Loucy (cell line): Measurements from ENCODE around the gene GRID1.

ENCODE experiments used
- H2AFZ ChIP-seq: fragments of 200-600 bp; sonication (generic); 2 replicates; pipeline ENCODE4 v1.6.0; 2016; ENCODE audit warnings: antibody characterized with exemption, mild to moderate bottlenecking, low read length, moderate library complexity
- H3F3A ChIP-seq: fragments of 200-600 bp; 2 replicates; pipeline ENCODE4 v1.6.0; 2016; ENCODE audit warnings: antibody characterized with exemption, low read depth, mild to moderate bottlenecking
- H3K27me3 ChIP-seq: fragments of 200-600 bp; sonication (generic); 2 replicates; pipeline ENCODE4 v1.6.1; 2014; ENCODE audit warnings: low read length, mild to moderate bottlenecking; ENCODE audit not compliant: insufficient read depth, poor library complexity, severe bottlenecking
- H3K36me3 ChIP-seq: fragments of 200-600 bp; sonication (generic); 2 replicates; pipeline ENCODE4 v1.6.1; 2016; ENCODE audit warnings: low read length; ENCODE audit not compliant: insufficient read depth
- H3K4me1 ChIP-seq: fragments of 200-600 bp; sonication (generic); 2 replicates; pipeline ENCODE4 v1.5.1; 2014; ENCODE audit warnings: low read length, mild to moderate bottlenecking; ENCODE audit not compliant: insufficient read depth, poor library complexity, severe bottlenecking
- H3K4me2 ChIP-seq: fragments of 200-600 bp; sonication (generic); 2 replicates; pipeline ENCODE4 v1.6.0; 2014; ENCODE audit warnings: antibody characterized with exemption, low read length, low read depth, mild to moderate bottlenecking; ENCODE audit not compliant: poor library complexity, severe bottlenecking
- H3K4me3 ChIP-seq: fragments of 200-600 bp; sonication (generic); 2 replicates; pipeline ENCODE4 v1.5.1; 2014; ENCODE audit warnings: low read length, mild to moderate bottlenecking, mixed read lengths; ENCODE audit not compliant: poor library complexity, severe bottlenecking
- H3K79me2 ChIP-seq: fragments of 200-600 bp; sonication (generic); 2 replicates; pipeline ENCODE4 v1.6.1; 2014; ENCODE audit warnings: low read length; ENCODE audit not compliant: insufficient read depth
- H3K9ac ChIP-seq: fragments of 200-600 bp; sonication (generic); 2 replicates; pipeline ENCODE4 v1.6.0; 2014; ENCODE audit warnings: mild to moderate bottlenecking, low read depth, low read length, moderate library complexity; ENCODE audit not compliant: poor library complexity, severe bottlenecking
- H3K9me2 ChIP-seq: fragments of 200-600 bp; sonication (generic); replicated peaks from 2 replicates; pipeline ENCODE4 v1.6.1; 2016; ENCODE audit warnings: low read depth, low read length, mixed read lengths
- H3K9me3 ChIP-seq: fragments of 200-600 bp; sonication (generic); 2 replicates; pipeline ENCODE4 v1.6.1; 2014; ENCODE audit warnings: mild to moderate bottlenecking, antibody characterized with exemption, low read length, low read depth; ENCODE audit not compliant: insufficient read depth
- H4K20me1 ChIP-seq: fragments of 200-600 bp; sonication (generic); 2 replicates; pipeline ENCODE4 v1.6.0; 2014; ENCODE audit warnings: antibody characterized with exemption, low read length, mild to moderate bottlenecking; ENCODE audit not compliant: insufficient read depth, poor library complexity, severe bottlenecking
- CTCF ChIP-seq: fragments of 200-600 bp; sonication (generic); conservative IDR thresholded peaks from 2 replicates; pipeline ENCODE4 v1.5.1; 2014; ENCODE audit warnings: mild to moderate bottlenecking, antibody characterized with exemption, low read length
- EZH2phosphoT487 ChIP-seq: fragments of 200-600 bp; IDR thresholded peaks from 2 replicates; pipeline ENCODE4 v1.6.1; 2018; ENCODE audit warnings: antibody characterized with exemption, mild to moderate bottlenecking, moderate library complexity, borderline replicate concordance

Gene GRID1

GRCh38 chr10:86363184-86363832 is 3.3 kb downstream of the GRID1 start:
- no peaks in the 10 kb centered on the region for H3K27me3 ChIP-seq
- H3K9ac ChIP-seq: no peak overlapping the region
- H4K20me1 ChIP-seq: no peaks in the 10 kb centered on the region
- no peak for TF ChIP-seq EZH2phosphoT487
- TF ChIP-seq CTCF: no peak
- no peak overlapping the region for H3K4me3 ChIP-seq
- H3K4me2 ChIP-seq: no peak overlapping the region
- no peaks in the 10 kb centered on the region for H3F3A ChIP-seq
- H3K4me1 ChIP-seq: no peaks in the 10 kb centered on the region
- H3K9me2 ChIP-seq: no peaks in the 10 kb centered on the region
- no peak overlapping the region for H2AFZ ChIP-seq
- H3K79me2 ChIP-seq: no peaks in the 10 kb centered on the region
- H3K36me3 ChIP-seq: no peaks in the 10 kb centered on the region
- H3K9me3 ChIP-seq: no peaks in the 10 kb centered on the region

- no peaks in the 10 kb centered on the region for H3K27me3 ChIP-seq
- no peaks in the 10 kb centered on the region for H3K9me3 ChIP-seq
- no peak overlapping the region for H3K9ac ChIP-seq
- no peak overlapping the region for H3K4me2 ChIP-seq
- H4K20me1 ChIP-seq: no peaks in the 10 kb centered on the region
- no peaks in the 10 kb centered on the region for H3K36me3 ChIP-seq
- TF ChIP-seq EZH2phosphoT487 (no peak), CTCF (no peak)
- H3F3A ChIP-seq: no peaks in the 10 kb centered on the region
- no peaks in the 10 kb centered on the region for H3K4me1 ChIP-seq
- H3K4me3 ChIP-seq: no peak overlapping the region
- no peaks in the 10 kb centered on the region for H3K79me2 ChIP-seq
- H2AFZ ChIP-seq: no peak overlapping the region
- H3K9me2 ChIP-seq: no peaks in the 10 kb centered on the region
These were observed 3.9 kb downstream of the GRID1 start for GRCh38 chr10:86362586-86363183.

GRCh38 chr10:86362129-86362527 is 4.5 kb downstream of the GRID1 start:
- H3K27me3 ChIP-seq: no peaks in the 10 kb centered on the region
- no peaks in the 10 kb centered on the region for H3K4me1 ChIP-seq

More at GRCh38 chr10:86362129-86362527, 4.5 kb downstream of the GRID1 start:
- no peak overlapping the region for H3K4me2 ChIP-seq
- H3K9me3 ChIP-seq: no peaks in the 10 kb centered on the region
- no peak overlapping the region for H2AFZ ChIP-seq
- no peak for TF ChIP-seq EZH2phosphoT487
- TF ChIP-seq CTCF: no peak
- H4K20me1 ChIP-seq: no peaks in the 10 kb centered on the region
- H3F3A ChIP-seq: no peaks in the 10 kb centered on the region
- no peak overlapping the region for H3K4me3 ChIP-seq
- H3K9ac ChIP-seq: no peak overlapping the region
- H3K36me3 ChIP-seq: no peaks in the 10 kb centered on the region
- H3K9me2 ChIP-seq: no peaks in the 10 kb centered on the region
- no peaks in the 10 kb centered on the region for H3K79me2 ChIP-seq
